Mesenchymal stem cell (in vitro differentiated cells and primary cell): Measurements from ENCODE around the gene C6orf47.

ENCODE experiments used
- DNase-seq: peaks from one replicate; pipeline ENCODE4 v3.0.0-alpha.2; 2013
- H2AFZ ChIP-seq: one replicate; pipeline ENCODE4 v1.6.1; 2013; ENCODE audit warnings: low read depth, mild to moderate bottlenecking, control low read depth, inconsistent platforms, low read length, moderate library complexity
- H2AK5ac ChIP-seq: 2 replicates; pipeline ENCODE4 v1.6.1; 2013; ENCODE audit warnings: low read length, moderate library complexity, mild to moderate bottlenecking, inconsistent platforms; ENCODE audit not compliant: severe bottlenecking
- H2BK120ac ChIP-seq: one replicate; pipeline ENCODE4 v1.6.1; 2013; ENCODE audit warnings: low read depth, mild to moderate bottlenecking, inconsistent platforms, low read length, moderate library complexity
- H2BK12ac ChIP-seq, 2 experiments: one replicate each; pipeline ENCODE4 v1.6.1; 2013; ENCODE audit warnings: inconsistent platforms in 2 of 2, low read length in 2 of 2, mild to moderate bottlenecking in 2 of 2, moderate library complexity in 2 of 2, control low read depth in 1 of 2
- H2BK15ac ChIP-seq: one replicate; pipeline ENCODE4 v1.6.1; 2013; ENCODE audit warnings: mild to moderate bottlenecking, low read depth, inconsistent platforms; ENCODE audit not compliant: poor library complexity, severe bottlenecking
- H2BK5ac ChIP-seq: 2 replicates; pipeline ENCODE4 v1.6.1; 2013; ENCODE audit warnings: low read depth, mild to moderate bottlenecking, low read length, control low read depth, inconsistent platforms; ENCODE audit not compliant: poor library complexity, severe bottlenecking
- H3K14ac ChIP-seq, 2 experiments: one replicate each; pipeline ENCODE4 v1.6.1; 2013; ENCODE audit warnings: inconsistent platforms in 2 of 2, low read length in 2 of 2, control low read depth in 1 of 2, mild to moderate bottlenecking in 1 of 2, moderate library complexity in 1 of 2
- H3K18ac ChIP-seq, 2 experiments: one replicate each; pipeline ENCODE4 v1.6.1; 2013; ENCODE audit warnings: inconsistent platforms in 2 of 2, low read length in 2 of 2, control low read depth in 1 of 2, low read depth in 1 of 2, mild to moderate bottlenecking in 1 of 2
- H3K23ac ChIP-seq, 2 experiments: one replicate each; pipeline ENCODE4 v1.6.1; 2013; ENCODE audit warnings: inconsistent platforms in 2 of 2, low read length in 2 of 2, mild to moderate bottlenecking in 2 of 2, moderate library complexity in 2 of 2, control low read depth in 1 of 2
- H3K27ac ChIP-seq: 2 replicates; pipeline ENCODE4 v1.5.1; 2013; ENCODE audit warnings: mild to moderate bottlenecking, moderate library complexity, low read length, control low read depth, inconsistent platforms; ENCODE audit not compliant: poor library complexity, severe bottlenecking
- H3K27me3 ChIP-seq, 2 experiments: 2 replicates each; pipeline versions ENCODE4 v1.6.1 to v1.7.0; 2013; ENCODE audit warnings: low read length in 2 of 2, mild to moderate bottlenecking in 2 of 2, moderate library complexity in 2 of 2, control low read depth in 1 of 2, inconsistent platforms in 1 of 2; ENCODE audit not compliant: control insufficient read depth in 1 of 2, insufficient read depth in 1 of 2
- H3K36me3 ChIP-seq, 2 experiments: 2 replicates each; pipeline versions ENCODE4 v1.6.1 to v1.7.0; 2013; ENCODE audit warnings: low read length in 2 of 2, control low read depth in 1 of 2, inconsistent platforms in 1 of 2, low read depth in 1 of 2, mild to moderate bottlenecking in 1 of 2; ENCODE audit not compliant: insufficient read depth in 2 of 2, control insufficient read depth in 1 of 2
- H3K4ac ChIP-seq, 2 experiments: one replicate each; pipeline ENCODE4 v1.6.1; 2013; ENCODE audit warnings: inconsistent platforms in 2 of 2, low read length in 2 of 2, mild to moderate bottlenecking in 2 of 2, moderate library complexity in 2 of 2, control low read depth in 1 of 2, low read depth in 1 of 2
- H3K4me1 ChIP-seq: 2 replicates; pipeline ENCODE4 v1.6.1; 2013; ENCODE audit warnings: low read depth, low read length, control low read depth; ENCODE audit not compliant: control insufficient read depth, insufficient read depth
- H3K4me2 ChIP-seq: 2 replicates; pipeline ENCODE4 v1.6.1; 2013; ENCODE audit warnings: low read length, mild to moderate bottlenecking, inconsistent platforms; ENCODE audit not compliant: poor library complexity, severe bottlenecking
- H3K4me3 ChIP-seq, 2 experiments: 2 replicates each; pipeline versions ENCODE4 v1.5.1 to v1.7.0; 2013; ENCODE audit warnings: low read length in 2 of 2, mild to moderate bottlenecking in 2 of 2, control low read depth in 1 of 2, low read depth in 1 of 2; ENCODE audit not compliant: insufficient read depth in 1 of 2
- H3K79me1 ChIP-seq: replicated peaks from 2 replicates; pipeline ENCODE4 v1.6.1; 2013; ENCODE audit warnings: mild to moderate bottlenecking, control low read depth, low read length, inconsistent platforms; ENCODE audit not compliant: poor library complexity, severe bottlenecking
- H3K9ac ChIP-seq: 2 replicates; pipeline ENCODE4 v1.7.0; 2013; ENCODE audit warnings: mild to moderate bottlenecking, low read length, moderate library complexity
- H3K9me3 ChIP-seq: 2 replicates; pipeline ENCODE4 v1.7.0; 2013; ENCODE audit warnings: mild to moderate bottlenecking, low read length; ENCODE audit not compliant: control insufficient read depth
- H4K8ac ChIP-seq: one replicate; pipeline ENCODE4 v1.6.1; 2013; ENCODE audit warnings: inconsistent platforms, mild to moderate bottlenecking, low read length, moderate library complexity
- H4K91ac ChIP-seq: one replicate; pipeline ENCODE4 v1.6.1; 2013; ENCODE audit warnings: mild to moderate bottlenecking, low read length, inconsistent platforms
- WGBS: methylation state at CpG from one replicate; pipeline ENCODE4 v1.1.7; 2013; ENCODE audit warnings: mixed read lengths; 5-methylcytosine and 5-hydroxymethylcytosine counted together

Gene C6orf47

DNA sequence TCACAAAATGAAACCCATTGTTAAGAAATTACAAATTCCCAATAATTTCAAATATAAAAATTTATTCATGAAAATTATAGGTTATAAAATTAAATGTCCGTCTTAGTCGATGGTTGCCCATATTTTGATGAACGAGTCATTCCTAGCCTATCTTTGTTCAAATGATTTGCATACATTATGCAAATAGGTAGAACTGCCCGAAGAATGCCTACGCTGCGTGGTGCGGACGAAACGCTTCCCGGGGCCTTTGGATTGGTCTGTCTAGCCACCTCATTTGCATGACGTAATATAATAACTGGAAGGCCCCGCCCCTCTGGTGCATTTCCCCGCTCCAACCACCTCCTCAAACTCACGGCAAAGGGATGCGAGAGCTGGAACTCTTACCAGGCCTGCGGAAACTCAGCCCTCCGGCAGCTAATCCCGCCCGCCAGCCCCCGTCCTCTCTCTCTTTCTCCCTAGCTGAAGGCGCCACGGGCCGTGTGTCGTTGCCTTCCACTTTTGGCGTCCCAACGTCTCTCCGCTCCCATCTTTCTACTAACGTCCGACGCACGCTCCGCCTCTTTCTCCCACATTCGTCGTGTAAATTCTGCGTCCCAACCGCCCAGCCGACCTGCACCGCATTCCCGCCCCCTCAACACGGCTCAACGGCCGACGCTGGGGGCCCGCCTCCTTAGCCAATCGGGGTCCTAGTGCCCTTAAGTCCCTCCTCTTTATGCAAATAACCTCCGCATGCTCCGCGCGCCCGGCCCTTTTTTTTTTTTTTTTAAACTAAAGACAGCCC is 40.6 kb downstream of the C6orf47 start:
- Histone ChIP-seq H2AFZ (peak overlapping the region; percentile 61), H2BK5ac (peak overlapping the region; percentile 89), H3K79me1 (peaks cover 5% of the 10 kb centered on the region), H3K14ac (peak overlapping the region in 1 of 2 experiments; percentile 97), H3K9ac (peak overlapping the region; percentile 95), H4K91ac (peak overlapping the region; percentile 36), H3K4me2 (peak overlapping the region; percentile 86), H3K23ac (no peak overlapping the region), H2BK15ac (peak overlapping the region; percentile 96), H3K4ac (peak overlapping the region in 1 of 2 experiments; percentile 88), H3K9me3 (no peaks in the 10 kb centered on the region), H4K8ac (peak overlapping the region; percentile 71), H2BK120ac (no peak overlapping the region), H3K4me1 (peaks cover 10% of the 10 kb centered on the region), H2BK12ac (peak overlapping the region in 1 of 2 experiments; percentile 83), H3K4me3 (peak overlapping the region; percentile 61 to 83), H3K27me3 (peaks cover 0 to 3% of the 10 kb centered on the region in 2 experiments), H3K18ac (peak overlapping the region; percentile 88 to 96), H3K27ac (peak overlapping the region; percentile 98), H2AK5ac (no peak overlapping the region), H3K36me3 (peaks cover 22 to 24% of the 10 kb centered on the region in 2 experiments)
- under 1% methylated on average over 44 of the region's 50 CpGs for WGBS
- DNase-seq, result peak; percentile 100

DNA sequence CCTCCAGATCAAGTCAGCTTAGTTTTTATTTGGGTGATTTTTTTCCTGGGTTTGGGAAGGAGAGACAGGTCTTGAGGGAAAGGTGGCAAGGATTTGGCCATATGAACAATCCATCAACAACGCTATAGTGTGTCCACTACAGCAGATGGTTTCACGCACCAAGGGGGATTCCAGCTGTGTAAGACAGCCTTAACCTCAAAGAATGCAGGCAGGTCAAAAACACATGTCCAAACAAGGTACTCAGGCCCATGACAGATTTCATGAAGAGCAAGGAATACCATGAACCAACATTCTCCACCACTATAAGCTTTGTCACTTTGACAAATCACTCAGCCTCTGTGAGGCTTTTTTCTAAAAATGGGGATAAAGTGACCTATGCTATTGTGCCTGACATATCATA is 43.6 kb downstream of the C6orf47 start:
- Histone ChIP-seq H2BK12ac (no peak overlapping the region), H3K9ac (no peak overlapping the region), H3K36me3 (no peaks in the 10 kb centered on the region), H3K18ac (no peak overlapping the region), H2BK15ac (no peak overlapping the region), H3K4me3 (no peak overlapping the region), H4K8ac (no peak overlapping the region), H3K14ac (no peak overlapping the region), H3K79me1 (no peaks in the 10 kb centered on the region), H2AFZ (no peak overlapping the region), H3K4me2 (no peak overlapping the region), H3K4ac (no peak overlapping the region), H2BK5ac (no peak overlapping the region), H3K9me3 (no peaks in the 10 kb centered on the region), H2AK5ac (no peak overlapping the region), H3K27ac (no peak overlapping the region), H4K91ac (no peak overlapping the region), H3K4me1 (no peaks in the 10 kb centered on the region), H2BK120ac (no peak overlapping the region), H3K23ac (no peak overlapping the region), H3K27me3 (peaks cover 3% of the 10 kb centered on the region in 2 experiments)
- 82% methylated on average over 2 of the region's 2 CpGs for WGBS
- peak; percentile 28 for DNase-seq

DNA sequence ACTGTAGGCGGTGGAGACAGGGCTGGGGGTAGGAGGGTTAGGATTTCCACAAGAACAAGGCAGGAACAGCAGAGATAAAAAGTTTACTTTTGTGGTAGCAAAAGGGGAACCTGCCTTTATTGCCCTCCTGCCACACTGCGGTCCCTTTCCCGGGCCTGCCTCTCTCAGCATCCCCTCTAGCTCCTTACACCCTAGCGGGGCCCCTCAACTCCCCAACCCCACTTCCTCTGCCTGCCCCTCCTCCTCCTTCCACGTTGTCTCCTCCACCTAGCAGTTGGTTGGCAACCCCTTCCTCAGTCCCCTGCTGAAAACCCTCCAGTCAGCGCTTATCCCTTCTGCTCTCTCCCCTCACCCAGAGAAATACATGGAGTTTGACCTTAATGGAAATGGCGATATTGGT is 44.8 kb downstream of the C6orf47 start:
- no peaks in the 10 kb centered on the region for H3K9me3 ChIP-seq
- H3K27ac ChIP-seq, result no peak overlapping the region
- H3K4me1 ChIP-seq, result no peaks in the 10 kb centered on the region
- DNase-seq, result no peak
- no peak overlapping the region for H2AFZ ChIP-seq
- H2BK120ac ChIP-seq, result no peak overlapping the region
- no peak overlapping the region for H2AK5ac ChIP-seq
- 66% methylated on average over 6 of the region's 7 CpGs for WGBS
- no peak overlapping the region for H3K9ac ChIP-seq
- H3K79me1 ChIP-seq, result no peaks in the 10 kb centered on the region
- no peaks in the 10 kb centered on the region for H3K36me3 ChIP-seq
- H3K4me3 ChIP-seq, result no peak overlapping the region
- no peak overlapping the region for H2BK5ac ChIP-seq
- no peak overlapping the region for H3K18ac ChIP-seq
- peaks cover 3% of the 10 kb centered on the region in 2 experiments for H3K27me3 ChIP-seq
- H3K23ac ChIP-seq, result no peak overlapping the region
- H2BK12ac ChIP-seq, result no peak overlapping the region
- H3K4me2 ChIP-seq, result no peak overlapping the region
- no peak overlapping the region for H4K91ac ChIP-seq
- H3K4ac ChIP-seq, result no peak overlapping the region
- no peak overlapping the region for H3K14ac ChIP-seq
- H2BK15ac ChIP-seq, result no peak overlapping the region
- no peak overlapping the region for H4K8ac ChIP-seq

DNA sequence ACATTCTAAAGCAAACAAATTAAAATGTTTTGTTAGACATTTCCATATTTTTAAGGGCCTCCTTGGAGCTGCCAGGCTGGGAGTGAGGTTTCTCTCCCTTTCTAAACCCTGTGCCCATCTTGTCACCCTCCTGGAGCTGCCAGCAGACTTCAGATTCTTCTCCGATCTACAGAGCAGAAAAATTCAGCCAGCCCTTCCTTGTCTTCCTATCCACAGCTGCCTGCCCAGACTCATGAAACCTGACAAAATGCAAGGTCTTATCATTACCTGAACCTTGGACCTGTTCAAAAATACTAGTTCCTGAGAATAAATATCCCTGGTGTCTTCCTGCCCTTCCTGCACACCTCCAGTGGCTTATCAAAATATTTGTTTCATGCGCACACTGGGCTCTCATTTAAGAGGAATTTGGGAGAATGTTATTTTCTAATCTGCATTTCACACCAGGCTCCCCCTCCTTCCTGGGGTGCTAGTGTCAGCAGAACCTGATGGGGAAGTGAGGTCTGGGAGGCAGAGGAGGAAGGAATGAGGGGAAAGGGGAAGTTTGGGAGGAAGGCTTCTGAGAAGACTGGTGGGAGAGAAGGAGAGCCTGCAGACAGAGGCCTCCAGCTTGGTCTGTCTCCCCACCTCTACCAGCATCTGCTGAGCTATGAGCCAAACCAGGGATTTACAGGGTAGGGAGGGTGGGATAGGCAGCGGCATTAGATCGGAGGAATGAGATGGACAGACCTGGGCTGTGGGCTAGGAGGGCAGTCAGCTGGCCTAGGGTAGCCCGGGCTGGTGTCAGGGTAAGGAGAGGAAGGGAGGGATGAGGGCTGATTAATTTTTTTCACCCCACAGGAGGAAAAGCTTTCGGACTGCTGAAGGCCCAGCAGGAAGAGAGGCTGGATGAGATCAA is 45.6 kb downstream of the C6orf47 start, which contains the start of gene AIF1:
Gene AIF1, plus strand, starts transcription at position 551 of the 895 bp plus-strand sequence. Its CDS starts 96 bp downstream, at position 647.
- Histone ChIP-seq H2BK5ac (no peak within 1 kb of the TSS), H2BK12ac (peak within 1 kb of the TSS in 1 of 2 experiments; percentile 42), H2BK15ac (no peak within 1 kb of the TSS), H3K4me3 (no peak within 1 kb of the TSS), H3K27me3 (peaks cover 3% of the 10 kb centered on the region in 2 experiments), H4K91ac (no peak within 1 kb of the TSS), H3K9ac (no peak within 1 kb of the TSS), H3K23ac (no peak within 1 kb of the TSS), H3K4me1 (no peaks in the 10 kb centered on the region), H3K79me1 (no peaks in the 10 kb centered on the region), H3K4ac (no peak within 1 kb of the TSS), H3K4me2 (no peak within 1 kb of the TSS), H3K14ac (no peak within 1 kb of the TSS), H3K36me3 (no peaks in the 10 kb centered on the region), H4K8ac (no peak within 1 kb of the TSS), H3K9me3 (no peaks in the 10 kb centered on the region), H2AK5ac (no peak within 1 kb of the TSS), H3K27ac (no peak within 1 kb of the TSS), H3K18ac (no peak within 1 kb of the TSS), H2BK120ac (no peak within 1 kb of the TSS), H2AFZ (no peak within 1 kb of the TSS)
- 67% methylated on average over 5 of the region's 6 CpGs for WGBS
- DNase-seq, result no peak
